Keratinocyte (primary cell): ENCODE data around the gene EGFLAM. TPM values are rescaled to one million over a fixed set of nuclear protein-coding genes. Genes with fewer than 3 reads are reported as not detected.

Source experiments
- DNase-seq: peaks from one replicate; pipeline ENCODE4 v3.0.0-alpha.2; 2011; ENCODE audit warnings: low read depth, missing footprints, low spot score
- FAIRE-seq: peaks from 2 replicates; lab custom pipeline; 2011; peaks lifted over from hg19 to GRCh38; lab: Jason Lieb, UNC
- H2AFZ ChIP-seq: 2 replicates; pipeline ENCODE4 v1.6.0; 2012; ENCODE audit warnings: low read length, control low read depth, inconsistent platforms; ENCODE audit not compliant: control insufficient read depth
- H3K27ac ChIP-seq: 2 replicates; pipeline ENCODE4 v1.5.1; 2011; ENCODE audit warnings: low read length; ENCODE audit not compliant: control insufficient read depth, insufficient read depth
- H3K27me3 ChIP-seq: 3 replicates; pipeline ENCODE4 v1.6.0; 2011; ENCODE audit warnings: low read length; ENCODE audit not compliant: control insufficient read depth, insufficient read depth; ENCODE audit errors: extremely low read depth
- H3K36me3 ChIP-seq, 2 experiments: 2 replicates in 1 of 2; 3 replicates in 1 of 2; pipeline ENCODE4 v1.5.1; 2011; ENCODE audit warnings: low read length in 2 of 2, mild to moderate bottlenecking in 1 of 2; ENCODE audit not compliant: control insufficient read depth in 2 of 2, insufficient read depth in 2 of 2; ENCODE audit errors: extremely low read depth in 1 of 2
- H3K4me1 ChIP-seq: 3 replicates; pipeline ENCODE4 v1.5.1; 2011; ENCODE audit warnings: low read length; ENCODE audit not compliant: control insufficient read depth, insufficient read depth; ENCODE audit errors: extremely low read depth
- H3K4me2 ChIP-seq: 3 replicates; pipeline ENCODE4 v1.6.0; 2011; ENCODE audit warnings: low read depth, low read length; ENCODE audit not compliant: control insufficient read depth, insufficient read depth; ENCODE audit errors: extremely low read depth
- H3K4me3 ChIP-seq, 3 experiments: fragments of 200-600 bp in 1 of 3; sonication (generic) in 1 of 3; 2 replicates in 2 of 3; 3 replicates in 1 of 3; pipeline ENCODE4 v1.5.1; 2011 to 2016; ENCODE audit warnings: low read length in 3 of 3, mild to moderate bottlenecking in 3 of 3, control low read depth in 2 of 3, inconsistent platforms in 1 of 3, low read depth in 1 of 3, mixed read lengths in 1 of 3, mixed run types in 1 of 3, moderate library complexity in 1 of 3; ENCODE audit not compliant: control insufficient read depth in 2 of 3, insufficient read depth in 2 of 3; ENCODE audit errors: extremely low read depth in 1 of 3
- H3K79me2 ChIP-seq: 2 replicates; pipeline ENCODE4 v1.6.0; 2012; ENCODE audit warnings: low read length; ENCODE audit not compliant: control insufficient read depth, insufficient read depth
- H3K9ac ChIP-seq: 3 replicates; pipeline ENCODE4 v1.6.0; 2011; ENCODE audit warnings: low read length; ENCODE audit not compliant: control insufficient read depth, insufficient read depth; ENCODE audit errors: extremely low read depth
- H3K9me1 ChIP-seq: 3 replicates; pipeline ENCODE4 v1.6.0; 2011; ENCODE audit warnings: low read length; ENCODE audit not compliant: control insufficient read depth, insufficient read depth; ENCODE audit errors: extremely low read depth
- H3K9me3 ChIP-seq: 2 replicates; pipeline ENCODE4 v1.5.1; 2012; ENCODE audit warnings: low read depth, low read length; ENCODE audit not compliant: control insufficient read depth
- H4K20me1 ChIP-seq: 3 replicates; pipeline ENCODE4 v1.6.0; 2011; ENCODE audit warnings: low read length; ENCODE audit not compliant: control insufficient read depth, insufficient read depth; ENCODE audit errors: extremely low read depth
- EZH2 ChIP-seq: IDR thresholded peaks from one replicate; pipeline ENCODE4 v1.6.1; 2012; ENCODE audit warnings: inconsistent platforms, mild to moderate bottlenecking, low read length, moderate library complexity
- dilution Hi-C: fragments of 300-500 bp; cut with MboI; formaldehyde crosslinking; loops from one replicate; pipeline ENCODE4 v1.7.0; 2020; ENCODE audit warnings: low sequenced_read_pairs; ENCODE audit not compliant: extremely low pct_ligation_motif_present
- polyA plus RNA-seq, 5 experiments: library from polyadenylated mRNA; depleted of rRNA in 3 of 5; stranded (reverse) in 3 of 5; stranded (forward) in 1 of 5; unstranded in 1 of 5; fragments of >200 nt; gene quantifications; 1 replicate in 1 of 5; 2 replicates in 3 of 5; 3 replicates in 1 of 5; pipeline versions ENCODE4 v1.2.1 to v1.2.3, GENCODE V29; 2011 to 2012; ENCODE audit warnings: missing spikeins in 2 of 5, low read depth in 1 of 5, low replicate concordance in 1 of 5
- TF ChIP-seq, protein P1 (sequence below), 3 experiments: IDR thresholded peaks in 1 of 3; conservative IDR thresholded peaks in 1 of 3; optimal IDR thresholded peaks in 1 of 3; 2 replicates in 2 of 3; 3 replicates in 1 of 3; pipeline versions ENCODE3 to v1.5.1; 2011; ENCODE audit warnings: low read length in 3 of 3, mild to moderate bottlenecking in 3 of 3, moderate library complexity in 2 of 3, control low read depth in 1 of 3, inconsistent platforms in 1 of 3; ENCODE audit not compliant: insufficient read depth in 2 of 3; ENCODE audit errors: extremely low read depth in 1 of 3

EGFLAM gene
- polyA plus RNA-seq, 1 donor (not counting 4 experiments of a cell fraction or from before 2014, with no cell fraction given), result not detected

DNA sequence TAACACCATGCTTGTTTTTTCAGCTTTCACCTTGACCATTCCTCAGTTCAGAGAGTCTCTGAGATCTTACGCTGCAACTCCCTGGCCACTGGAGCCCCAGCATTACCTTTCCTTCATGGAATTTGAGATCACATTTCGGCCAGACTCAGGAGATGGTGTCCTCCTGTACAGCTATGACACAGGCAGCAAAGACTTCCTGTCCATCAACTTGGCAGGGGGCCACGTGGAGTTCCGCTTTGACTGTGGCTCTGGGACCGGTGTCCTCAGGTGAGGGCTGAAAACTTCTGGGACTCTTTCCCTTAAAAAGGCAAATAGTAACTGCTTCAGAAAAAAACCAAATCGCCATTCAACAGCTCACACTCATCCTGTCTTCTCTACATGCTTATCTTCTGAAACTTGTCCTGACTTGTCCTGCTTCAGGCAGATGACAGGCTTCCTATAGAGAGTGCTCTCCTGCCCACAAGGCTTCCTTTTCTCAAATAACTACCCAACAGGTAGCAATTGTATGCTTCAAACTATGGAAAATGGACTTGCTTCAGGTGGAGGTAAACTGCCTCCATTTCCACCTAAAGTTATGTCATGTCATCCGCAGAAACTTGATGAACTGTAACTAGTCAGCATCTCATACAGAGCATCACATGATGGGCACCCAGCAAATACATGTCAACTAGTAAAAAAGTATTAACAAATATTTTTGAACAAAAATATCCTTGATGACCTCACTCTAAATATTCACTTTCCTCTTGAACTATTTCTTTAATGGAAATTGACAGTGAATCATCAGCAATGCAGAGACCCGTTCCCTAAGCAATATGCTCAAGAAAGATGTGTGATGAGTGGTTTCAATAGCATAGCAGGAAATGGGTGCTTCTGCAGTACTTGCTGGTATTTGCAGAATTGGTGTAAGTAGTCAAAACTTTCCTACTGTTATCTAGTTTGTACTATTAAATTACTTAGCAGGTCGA, 168.9 kb downstream of the EGFLAM start:
- H3K4me2 ChIP-seq, result peak overlapping the region; percentile 55
- H3K4me3 ChIP-seq, result peak overlapping the region in 1 of 3 experiments; percentile 17
- H4K20me1 ChIP-seq, result no peaks in the 10 kb centered on the region
- H3K9me1 ChIP-seq, result no peaks in the 10 kb centered on the region
- no peaks in the 10 kb centered on the region for H3K36me3 ChIP-seq
- no peaks in the 10 kb centered on the region for H3K9me3 ChIP-seq
- TF ChIP-seq EZH2, result no peak
- TF ChIP-seq, protein P1, sequence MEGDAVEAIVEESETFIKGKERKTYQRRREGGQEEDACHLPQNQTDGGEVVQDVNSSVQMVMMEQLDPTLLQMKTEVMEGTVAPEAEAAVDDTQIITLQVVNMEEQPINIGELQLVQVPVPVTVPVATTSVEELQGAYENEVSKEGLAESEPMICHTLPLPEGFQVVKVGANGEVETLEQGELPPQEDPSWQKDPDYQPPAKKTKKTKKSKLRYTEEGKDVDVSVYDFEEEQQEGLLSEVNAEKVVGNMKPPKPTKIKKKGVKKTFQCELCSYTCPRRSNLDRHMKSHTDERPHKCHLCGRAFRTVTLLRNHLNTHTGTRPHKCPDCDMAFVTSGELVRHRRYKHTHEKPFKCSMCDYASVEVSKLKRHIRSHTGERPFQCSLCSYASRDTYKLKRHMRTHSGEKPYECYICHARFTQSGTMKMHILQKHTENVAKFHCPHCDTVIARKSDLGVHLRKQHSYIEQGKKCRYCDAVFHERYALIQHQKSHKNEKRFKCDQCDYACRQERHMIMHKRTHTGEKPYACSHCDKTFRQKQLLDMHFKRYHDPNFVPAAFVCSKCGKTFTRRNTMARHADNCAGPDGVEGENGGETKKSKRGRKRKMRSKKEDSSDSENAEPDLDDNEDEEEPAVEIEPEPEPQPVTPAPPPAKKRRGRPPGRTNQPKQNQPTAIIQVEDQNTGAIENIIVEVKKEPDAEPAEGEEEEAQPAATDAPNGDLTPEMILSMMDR (optimal IDR thresholded peaks at IDR 0.05 in 1 of 3, IDR thresholded peaks at IDR 0.05 in 1 of 3, conservative IDR thresholded peaks at IDR 0.05 in 1 of 3; ENCODE audit: extremely low read depth in 1 of 3, insufficient read depth in 2 of 3, low read length in 3 of 3), result no peak
- peak; percentile 97 for FAIRE-seq
- DNase-seq, result peak; percentile 73
- dilution Hi-C loops, result no loop called here
- H2AFZ ChIP-seq, result peak overlapping the region; percentile 79
- H3K4me1 ChIP-seq, result peaks cover 19% of the 10 kb centered on the region
- H3K27ac ChIP-seq, result peak overlapping the region; percentile 69
- H3K79me2 ChIP-seq, result no peaks in the 10 kb centered on the region
- no peak overlapping the region for H3K9ac ChIP-seq
- H3K27me3 ChIP-seq, result no peaks in the 10 kb centered on the region

DNA sequence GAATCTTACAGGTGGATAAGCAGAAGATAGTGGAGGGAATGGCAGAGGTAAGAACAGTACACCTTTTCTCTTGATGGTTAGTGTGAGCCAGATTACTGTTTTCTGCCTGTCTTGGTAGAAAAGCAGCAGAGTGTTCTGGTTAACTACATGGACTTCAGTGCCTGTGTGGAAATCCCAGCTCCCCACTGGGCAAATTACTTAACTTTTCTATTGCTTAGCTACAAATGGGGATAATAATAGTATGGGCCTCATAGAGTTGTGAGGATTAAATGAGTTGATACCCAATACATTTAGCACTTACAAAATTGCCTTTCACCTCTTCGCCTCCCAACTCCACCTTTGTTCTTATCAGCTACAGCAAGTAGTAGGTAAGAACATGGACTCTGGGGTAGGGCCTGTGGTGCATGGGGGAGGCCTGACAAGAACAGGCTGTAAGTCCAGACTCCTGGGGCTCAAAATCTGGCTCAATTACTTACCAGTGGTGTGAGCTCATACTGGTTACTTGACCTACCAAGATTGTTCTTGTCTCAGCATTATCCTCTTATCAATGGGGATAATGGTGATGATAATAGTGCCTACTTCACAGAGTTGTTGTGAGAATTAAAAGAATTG, 173.0 kb downstream of the EGFLAM start:
- Histone ChIP-seq H3K4me2 (no peak overlapping the region), H3K4me1 (peaks cover 17% of the 10 kb centered on the region), H4K20me1 (no peaks in the 10 kb centered on the region), H3K9ac (no peak overlapping the region), H2AFZ (no peak overlapping the region), H3K9me1 (no peaks in the 10 kb centered on the region), H3K4me3 (no peak overlapping the region), H3K9me3 (no peaks in the 10 kb centered on the region), H3K27ac (no peak overlapping the region), H3K27me3 (no peaks in the 10 kb centered on the region), H3K36me3 (no peaks in the 10 kb centered on the region), H3K79me2 (no peaks in the 10 kb centered on the region)
- dilution Hi-C loops, result no loop called here
- DNase-seq (no peak), FAIRE-seq (no peak)
- no peak for TF ChIP-seq EZH2
- TF ChIP-seq, protein P1 (optimal IDR thresholded peaks at IDR 0.05 in 1 of 3, IDR thresholded peaks at IDR 0.05 in 1 of 3, conservative IDR thresholded peaks at IDR 0.05 in 1 of 3; ENCODE audit: extremely low read depth in 1 of 3, insufficient read depth in 2 of 3, low read length in 3 of 3), result no peak
